GM19025 (cell line): Measurements from ENCODE around the gene CELF4.

Experiments used
- ATAC-seq: cut with Tn5 transposase; IDR thresholded peaks from one replicate; pipeline ENCODE4 v1.9.1; 2021; ENCODE audit warnings: mild to moderate bottlenecking, low read depth, moderate library complexity; ENCODE audit not compliant: unreplicated experiment

CELF4 gene

DNA sequence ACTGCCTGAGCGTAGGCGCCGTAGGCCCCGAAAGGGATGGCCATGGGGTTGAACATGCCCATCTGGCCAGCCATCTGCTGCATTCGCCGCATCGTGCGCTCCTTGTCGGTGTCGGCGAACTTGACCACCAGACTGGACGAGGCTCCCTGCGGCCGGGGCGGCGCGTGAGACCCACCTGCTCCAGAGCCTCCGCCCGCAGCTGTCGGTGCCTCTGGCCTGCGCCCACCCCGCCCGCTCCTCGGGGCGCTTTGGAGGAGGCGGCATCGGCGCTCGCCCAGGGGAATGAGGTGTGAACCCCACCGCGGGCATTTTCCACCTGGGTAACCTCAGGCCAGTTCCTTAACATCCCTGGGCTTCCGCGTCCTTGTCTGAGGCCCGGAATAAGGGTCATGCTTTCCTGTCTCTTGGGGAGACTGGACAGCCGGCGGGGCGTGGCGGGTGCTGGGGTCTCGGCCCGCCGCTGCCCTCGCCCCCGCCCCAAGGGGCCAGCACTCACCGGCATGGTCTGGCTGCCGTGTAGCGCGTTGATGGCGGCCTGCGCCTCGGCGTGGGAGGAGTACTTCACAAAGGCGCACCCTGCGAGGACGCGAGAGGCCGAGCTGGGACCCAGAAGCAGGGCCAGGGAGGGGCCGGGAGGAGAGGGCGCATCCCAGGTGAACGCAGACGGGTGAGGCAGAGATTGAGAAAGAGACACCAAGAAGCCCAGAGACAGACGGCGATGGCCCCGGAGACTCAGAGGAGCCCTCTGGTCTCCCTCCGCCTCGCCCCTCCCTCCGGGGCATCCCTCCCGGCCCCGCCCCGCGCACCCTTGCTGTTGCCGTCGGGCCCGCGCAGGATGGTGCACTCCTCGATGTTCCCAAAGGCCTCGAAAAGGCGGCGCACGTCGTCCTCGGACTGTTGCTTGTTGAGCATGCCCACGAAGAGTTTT lies 291.0 kb downstream of the CELF4 start:
- ATAC-seq: no peak

DNA sequence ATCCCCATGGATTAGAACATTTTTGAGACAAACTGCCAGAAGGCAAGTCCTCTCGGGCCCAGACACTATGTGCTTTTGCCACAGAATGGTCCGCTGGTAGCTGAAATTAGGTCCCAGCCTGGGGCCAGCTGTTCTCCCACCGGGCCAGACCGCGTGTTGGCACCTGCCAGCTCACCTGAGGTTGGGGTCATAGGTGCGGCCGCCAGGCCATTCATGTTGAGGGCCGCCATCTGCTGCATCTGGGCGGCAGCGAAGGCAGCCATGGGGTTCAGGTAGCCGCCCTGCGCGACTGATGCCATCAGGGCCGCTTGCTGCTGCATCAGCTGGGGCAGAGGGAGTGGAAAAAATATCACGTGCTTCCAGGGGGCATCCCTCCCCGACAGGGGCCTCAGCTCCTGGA lies 292.8 kb downstream of the CELF4 start:
- no peak for ATAC-seq

DNA sequence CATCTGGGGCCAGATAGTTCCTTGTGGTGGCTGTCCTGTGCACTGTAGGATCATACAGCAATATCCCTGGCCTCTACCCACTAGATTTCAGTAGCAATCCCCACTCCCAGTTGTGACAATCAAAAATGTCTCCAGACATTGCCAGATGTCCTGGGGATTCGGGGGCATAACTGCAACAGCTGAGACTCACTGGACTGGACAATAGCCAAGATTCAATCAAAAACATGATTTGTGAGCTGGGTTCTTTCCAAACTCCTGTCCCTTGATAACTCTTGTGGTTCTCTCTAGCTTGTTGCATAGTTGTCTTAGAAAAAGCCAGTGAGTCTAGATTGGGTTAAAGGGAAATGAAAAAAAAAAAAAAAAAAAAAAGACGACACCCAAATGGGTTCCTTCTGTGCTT lies 293.4 kb downstream of the CELF4 start:
- no peak for ATAC-seq

DNA sequence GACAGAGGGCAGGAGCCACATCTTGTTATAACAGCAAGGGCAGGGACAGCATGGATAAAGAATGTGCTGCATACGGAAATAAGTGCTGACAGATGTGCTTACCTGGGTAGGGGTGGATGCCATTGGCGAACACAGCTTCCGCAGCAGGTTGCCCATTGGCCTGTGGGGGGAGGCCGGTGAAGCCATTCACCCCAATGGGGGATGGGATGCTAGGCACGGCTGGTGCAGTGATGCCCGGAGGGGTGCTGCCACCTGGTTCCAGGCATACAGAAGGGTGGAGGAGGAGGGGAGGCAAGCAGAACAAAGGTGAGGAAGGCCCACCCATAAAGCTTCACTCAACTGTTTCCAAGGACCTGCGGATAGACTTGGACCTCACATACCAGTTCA lies 294.9 kb downstream of the CELF4 start:
- ATAC-seq: no peak

DNA sequence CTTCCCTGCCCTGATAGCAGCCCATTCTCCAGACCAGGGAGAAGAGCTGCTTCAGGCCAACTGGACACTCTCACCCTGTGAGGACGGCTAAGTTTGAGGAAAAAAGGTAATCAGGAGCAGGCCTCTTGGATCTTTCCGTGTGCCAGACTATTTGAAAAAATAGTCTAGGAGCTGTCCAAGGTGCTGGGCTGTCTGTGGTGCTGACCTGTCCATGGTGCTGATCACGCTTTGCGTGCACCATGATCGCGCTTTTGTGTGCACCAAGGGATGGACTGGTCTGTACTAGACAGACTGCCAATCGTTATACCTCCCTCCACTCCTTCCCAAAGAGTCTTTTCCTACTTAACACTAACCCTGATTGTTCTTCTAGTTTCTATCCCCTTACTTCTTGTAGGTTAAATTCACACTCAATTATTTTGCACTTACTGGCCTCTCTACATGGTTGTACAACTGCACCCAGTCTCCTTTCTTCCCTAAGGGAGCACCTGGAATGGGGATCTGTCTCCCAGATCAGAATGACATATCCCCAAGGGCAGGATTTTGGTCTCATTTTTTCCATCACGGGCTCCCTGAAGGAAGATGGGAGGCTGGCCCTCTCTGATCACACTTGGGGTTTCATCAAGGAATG lies 295.4 kb downstream of the CELF4 start:
- no peak for ATAC-seq

DNA sequence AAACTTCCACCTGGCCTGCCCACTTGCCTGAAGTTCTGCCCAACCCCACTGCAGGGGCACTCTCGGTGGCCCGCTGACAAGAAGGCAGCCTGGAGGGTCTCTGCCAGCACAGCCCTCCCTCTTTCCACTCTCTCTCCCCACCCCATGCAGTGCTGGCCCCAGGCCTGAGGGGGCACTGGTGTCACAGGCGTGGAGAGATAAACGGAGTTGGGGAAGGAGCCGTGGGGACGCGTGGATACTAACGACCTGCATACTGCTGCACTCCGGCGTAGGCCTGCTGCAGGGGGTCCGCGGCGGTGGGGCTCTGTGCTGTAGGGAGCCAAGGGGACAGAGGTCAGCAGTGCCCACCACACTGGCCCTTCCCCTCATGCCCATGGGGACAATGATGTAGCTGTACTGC lies 299.3 kb downstream of the CELF4 start:
- ATAC-seq: no peak

DNA sequence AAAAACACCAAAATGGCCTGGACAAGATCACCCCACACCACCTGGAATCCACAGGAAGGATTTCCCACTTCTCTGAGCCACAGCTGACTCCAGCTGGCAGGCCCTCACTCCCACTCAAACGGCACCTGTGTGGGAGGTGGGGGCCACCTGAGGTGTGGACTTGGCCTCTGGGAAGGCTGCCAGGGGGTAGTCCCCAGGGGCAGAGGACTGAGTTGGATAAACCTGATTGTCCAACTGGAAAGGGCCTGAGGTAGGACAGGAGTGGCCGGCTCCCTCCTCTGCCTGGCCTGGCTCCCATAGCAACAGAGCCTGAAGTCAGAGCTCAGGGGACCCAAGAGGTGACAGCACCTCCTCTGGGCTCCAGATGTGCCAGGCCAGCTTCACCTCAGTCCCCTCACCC lies 300.2 kb downstream of the CELF4 start:
- no peak for ATAC-seq

DNA sequence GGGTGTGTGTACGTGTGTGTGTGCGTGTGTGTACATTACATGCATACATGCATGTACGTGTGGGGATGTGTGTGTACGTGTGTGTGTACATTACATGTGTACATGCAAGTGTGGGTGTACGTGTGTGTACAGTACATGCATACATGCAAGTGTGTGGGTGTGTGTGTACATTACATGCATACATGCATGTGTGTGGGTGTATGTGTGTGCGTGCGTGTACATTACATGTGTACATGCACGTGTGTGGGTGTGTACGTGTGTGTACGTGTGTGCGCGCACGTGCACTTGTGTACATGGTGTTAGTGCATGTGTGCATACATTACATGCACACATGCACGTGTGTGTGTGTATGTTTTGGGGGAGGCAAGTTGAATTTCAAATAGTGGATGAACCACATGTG lies 300.6 kb downstream of the CELF4 start:
- no peak for ATAC-seq

DNA sequence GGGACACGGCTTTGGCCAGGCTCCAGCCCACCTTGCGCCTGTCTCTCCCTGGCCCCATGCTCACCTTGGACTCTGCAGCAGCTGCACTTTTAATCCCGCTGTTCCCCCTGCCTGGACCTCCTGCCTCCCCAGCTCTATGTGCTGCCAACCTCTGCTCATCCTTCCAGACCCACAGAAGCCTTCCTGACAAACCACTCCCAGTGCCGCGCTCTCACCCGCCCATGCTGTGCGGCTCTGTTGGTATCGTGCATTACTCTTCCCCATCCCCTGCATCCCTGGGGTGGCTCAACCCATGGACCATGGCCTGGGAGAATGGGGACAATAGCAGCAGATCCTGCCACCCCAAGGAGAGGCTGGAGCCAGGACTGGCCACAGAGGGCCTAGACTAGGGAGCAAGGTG lies 303.6 kb downstream of the CELF4 start:
- no peak for ATAC-seq

DNA sequence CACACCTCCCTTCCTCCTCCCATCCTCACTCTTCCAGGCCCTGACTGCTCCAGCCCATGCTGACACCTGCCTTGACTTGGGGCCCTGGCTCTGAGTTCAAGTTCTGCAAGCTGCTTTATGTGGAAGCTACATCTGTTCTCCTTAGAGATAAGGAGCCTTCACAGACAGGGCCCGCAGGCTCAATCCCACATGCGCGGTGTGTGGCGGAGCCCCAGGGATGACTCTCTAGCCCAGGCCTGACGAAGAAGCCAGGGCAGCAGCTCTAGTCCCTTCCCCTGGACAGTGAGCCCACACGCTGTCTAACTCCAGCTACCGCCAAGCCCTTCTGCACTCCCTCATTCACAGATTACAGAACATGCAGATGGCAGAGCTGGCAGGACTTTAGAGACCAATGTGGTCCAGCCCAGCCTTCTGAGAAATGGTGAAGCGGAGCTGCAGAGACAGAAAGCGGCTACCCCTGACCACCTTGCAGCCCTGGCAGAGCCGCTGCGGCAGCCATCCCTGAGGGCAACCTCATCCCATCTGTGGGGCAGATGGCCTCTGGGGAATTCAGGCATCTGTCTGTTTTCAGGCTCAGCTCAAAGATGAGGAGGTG lies 304.3 kb downstream of the CELF4 start:
- no peak for ATAC-seq

DNA sequence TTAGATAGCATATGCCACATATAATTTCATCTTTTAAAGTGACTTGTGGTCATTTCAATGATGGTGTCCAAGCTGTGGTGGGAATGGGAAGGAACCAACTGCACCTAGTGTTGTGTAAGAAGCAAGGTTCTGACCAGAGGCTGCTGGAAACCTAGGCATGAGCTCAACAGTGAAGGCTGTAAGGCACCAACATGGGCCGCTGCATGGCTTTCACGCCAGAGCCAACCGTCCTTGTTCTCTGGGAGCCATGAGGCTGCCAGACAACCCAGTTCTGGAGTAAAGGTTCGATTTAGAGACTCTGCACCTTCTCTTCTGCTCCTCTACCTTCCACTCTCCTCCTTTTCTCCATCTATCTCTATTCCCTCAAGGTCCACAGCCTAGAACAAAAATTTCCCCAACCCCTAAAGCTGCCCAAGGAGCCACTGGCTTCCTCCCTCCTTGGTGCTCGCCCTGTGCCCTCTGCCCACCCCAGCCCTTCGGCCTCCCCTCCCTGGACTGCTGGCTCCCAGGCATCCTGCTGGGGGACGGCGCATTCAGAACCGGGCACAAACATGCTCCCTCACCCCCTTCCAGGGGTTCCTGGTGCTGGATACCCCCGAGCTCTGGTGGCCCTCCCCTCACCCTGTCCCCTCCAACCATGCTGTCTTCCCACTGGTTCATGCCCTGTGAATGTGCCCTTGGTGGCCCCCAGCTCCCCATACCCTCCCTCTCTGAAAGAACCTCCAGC lies 305.1 kb downstream of the CELF4 start:
- no peak for ATAC-seq

DNA sequence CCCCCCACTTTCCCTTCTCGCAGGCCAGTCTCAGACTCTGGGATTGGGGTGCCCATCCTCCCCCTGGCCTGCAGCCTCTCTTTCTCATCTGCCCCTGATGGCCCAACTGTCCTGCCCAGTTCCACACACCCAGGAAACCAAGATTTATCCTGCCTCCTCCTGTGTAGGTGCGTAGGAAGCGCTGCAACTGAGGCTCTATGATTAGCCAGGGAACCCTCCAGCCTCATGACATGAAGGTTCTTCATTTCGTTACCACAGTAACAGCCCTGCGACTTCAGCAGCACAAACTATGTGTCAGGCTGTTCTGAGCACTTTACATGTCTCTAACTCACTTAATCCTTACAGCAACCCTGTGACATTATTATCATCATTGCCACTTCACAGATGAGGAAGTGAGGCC lies 305.9 kb downstream of the CELF4 start:
- ATAC-seq: no peak

DNA sequence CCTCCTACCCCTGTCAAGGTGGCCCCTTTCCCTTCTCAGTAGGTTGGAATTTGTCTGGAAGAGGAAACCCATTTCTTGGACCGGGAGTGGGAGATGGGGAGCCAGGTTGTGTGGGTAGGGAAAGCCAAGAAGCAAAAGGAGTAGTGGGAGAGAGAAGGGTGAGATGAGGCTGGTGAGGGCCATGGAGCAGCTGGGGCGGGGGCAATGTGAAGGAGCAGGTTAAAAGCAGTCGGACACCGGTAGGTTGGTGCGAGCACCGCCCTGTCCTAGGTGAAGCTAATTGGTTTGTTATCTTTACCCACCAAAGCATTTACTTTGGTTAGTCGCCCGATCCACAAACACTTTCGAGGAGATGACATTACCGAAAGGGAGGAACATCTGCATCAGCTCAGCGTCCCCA lies 306.8 kb downstream of the CELF4 start:
- ATAC-seq: no peak

DNA sequence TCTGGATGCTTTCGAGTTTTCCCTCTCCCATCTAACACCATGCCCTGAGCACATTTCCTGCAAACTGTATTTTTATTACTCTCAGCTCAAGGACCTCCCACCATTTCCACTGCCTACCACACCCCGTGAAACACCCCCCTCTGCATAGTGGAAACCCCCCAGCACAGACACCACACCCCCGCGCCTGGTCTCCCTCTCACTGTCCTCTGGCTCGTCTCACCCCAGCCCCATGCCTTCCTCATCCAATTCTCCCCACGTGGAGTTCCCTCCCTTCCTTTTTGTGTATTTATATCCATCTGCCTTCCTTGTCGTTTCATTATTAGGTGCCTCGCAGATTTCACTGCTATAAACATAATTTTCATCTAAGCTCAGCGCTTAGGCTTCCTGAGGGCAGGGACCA lies 307.5 kb downstream of the CELF4 start:
- ATAC-seq: no peak

DNA sequence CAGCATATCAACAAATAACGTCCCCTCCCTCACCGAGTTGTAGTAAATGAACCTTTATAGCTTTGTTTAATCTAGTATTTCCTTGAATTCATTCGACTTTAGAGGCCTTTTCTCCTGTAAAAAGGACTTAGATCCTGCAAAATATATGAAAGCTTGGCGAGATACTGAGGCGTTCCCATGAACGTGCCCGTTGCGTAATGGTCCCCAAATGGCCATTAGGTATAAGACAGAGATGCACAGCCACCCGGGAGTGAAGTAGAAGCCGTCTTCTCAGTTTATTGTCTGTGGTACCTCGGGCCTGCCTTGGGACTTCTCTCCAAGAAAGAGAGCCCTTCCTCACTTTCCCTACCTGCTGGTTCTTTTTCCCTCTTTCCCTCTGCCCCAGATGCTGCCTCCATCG lies 310.6 kb downstream of the CELF4 start:
- ATAC-seq: no peak

DNA sequence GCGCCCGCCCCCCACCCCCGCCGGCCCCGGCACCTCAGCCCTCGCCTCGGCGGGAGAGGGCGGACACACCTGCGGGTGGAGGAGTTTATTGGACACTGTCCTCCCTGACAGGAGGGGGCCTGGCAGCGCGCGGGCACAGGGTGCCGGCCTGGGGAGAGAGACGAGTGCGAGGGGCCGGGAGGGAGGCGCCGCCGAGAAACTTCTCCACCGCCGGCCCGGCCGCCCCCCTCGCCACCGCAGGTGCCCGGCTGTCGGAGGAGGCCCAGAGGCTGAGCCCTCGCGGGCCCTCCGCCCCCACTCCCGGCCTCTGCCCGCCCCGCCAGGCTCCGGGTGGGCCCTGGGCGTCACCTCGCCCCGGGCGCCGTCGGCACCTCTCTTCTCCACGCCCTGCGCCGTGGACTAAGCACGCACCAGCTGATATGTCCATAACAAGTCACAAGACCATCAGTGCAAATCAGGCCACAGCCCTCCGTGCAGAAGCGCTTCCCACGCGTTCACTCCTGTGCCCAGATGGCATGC lies 311.3 kb downstream of the CELF4 start:
- ATAC-seq: peak; percentile 13

DNA sequence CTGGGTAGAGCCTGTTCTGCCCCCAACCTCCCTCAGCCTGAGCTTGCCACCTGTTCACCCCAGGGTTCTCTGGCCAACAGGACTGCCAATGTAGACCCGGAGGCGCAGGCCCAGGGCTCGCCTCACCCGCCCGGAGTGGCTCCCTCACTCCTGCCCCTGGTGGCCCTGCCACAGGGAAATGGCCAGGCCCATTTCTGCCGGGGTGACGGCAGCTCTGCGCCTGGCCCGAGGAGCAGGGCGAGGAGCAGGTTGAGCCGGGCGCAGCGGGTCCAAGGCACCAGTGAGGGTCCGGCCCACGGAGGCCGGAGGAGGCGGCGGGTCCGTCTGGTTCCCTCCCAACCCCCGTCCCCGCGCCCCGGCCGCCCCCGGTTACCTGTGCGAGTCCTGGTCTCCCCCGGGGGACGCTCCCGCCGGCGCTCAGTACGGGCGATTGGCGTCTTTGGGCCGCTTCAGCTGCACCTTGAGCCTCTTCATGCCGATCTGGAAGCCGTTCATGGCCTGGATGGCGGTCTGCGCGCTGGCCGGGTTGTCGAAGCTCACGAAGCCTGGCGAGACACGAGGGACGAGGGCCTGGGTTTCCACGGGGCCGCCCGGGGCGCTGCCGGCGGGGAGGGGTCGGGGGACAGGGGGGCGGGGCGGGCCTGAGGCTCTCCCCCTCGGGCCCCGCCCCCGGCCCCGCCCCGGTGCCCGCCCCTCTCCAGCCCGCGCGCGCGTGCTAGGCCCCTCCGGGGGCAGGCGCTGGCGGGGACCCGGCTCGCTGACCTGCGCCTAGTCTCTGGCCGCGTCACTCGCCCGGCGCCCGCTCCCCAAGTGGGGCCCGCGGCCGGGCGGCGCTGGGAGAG lies 312.0 kb downstream of the CELF4 start:
- peak; percentile 39 for ATAC-seq

DNA sequence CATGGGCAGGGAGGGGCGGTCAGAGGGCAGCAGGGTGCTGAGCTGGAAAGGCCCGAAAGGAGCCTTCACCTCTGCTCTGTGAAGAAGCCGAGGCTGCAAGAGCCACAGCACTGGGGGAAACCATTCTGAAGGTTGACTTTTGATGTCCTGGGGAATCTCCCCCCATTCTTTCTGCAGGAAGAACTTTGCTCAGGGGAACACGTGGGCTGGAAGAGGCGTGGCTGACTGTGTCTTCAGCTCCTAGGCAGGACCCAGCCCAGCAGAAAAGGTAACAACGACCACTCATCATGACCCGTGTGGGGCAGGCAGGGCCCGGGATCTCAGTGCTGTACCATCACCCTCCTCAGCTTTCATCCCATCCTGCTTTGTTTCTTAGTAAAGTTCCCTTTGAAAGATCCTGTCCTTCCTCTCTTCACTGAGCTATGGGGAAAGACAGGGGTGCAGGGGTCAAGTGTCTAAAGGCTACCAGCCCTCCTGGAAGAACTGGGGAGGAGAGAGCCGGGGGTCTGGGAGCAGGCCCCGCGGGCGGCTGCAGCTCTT lies 312.7 kb downstream of the CELF4 start:
- ATAC-seq: no peak

DNA sequence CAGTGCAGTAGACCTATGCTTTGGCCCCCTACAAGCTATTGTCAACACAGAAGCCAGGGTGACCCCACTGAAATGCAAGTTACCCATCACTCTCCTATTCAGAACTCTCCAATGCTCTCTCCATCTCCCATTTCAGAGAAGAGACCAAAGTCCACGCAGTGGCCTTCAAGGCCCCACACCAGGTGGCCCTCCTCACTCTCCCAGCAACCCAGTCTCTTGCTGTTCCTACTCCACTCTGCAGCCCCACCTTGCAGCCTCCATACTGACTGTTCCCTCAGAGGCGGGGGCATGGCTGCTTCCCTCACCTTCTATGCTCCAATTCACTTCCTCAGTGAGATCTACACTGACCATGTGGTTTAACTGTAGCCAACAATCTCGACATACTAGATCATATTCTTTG lies 313.3 kb downstream of the CELF4 start:
- ATAC-seq: no peak

DNA sequence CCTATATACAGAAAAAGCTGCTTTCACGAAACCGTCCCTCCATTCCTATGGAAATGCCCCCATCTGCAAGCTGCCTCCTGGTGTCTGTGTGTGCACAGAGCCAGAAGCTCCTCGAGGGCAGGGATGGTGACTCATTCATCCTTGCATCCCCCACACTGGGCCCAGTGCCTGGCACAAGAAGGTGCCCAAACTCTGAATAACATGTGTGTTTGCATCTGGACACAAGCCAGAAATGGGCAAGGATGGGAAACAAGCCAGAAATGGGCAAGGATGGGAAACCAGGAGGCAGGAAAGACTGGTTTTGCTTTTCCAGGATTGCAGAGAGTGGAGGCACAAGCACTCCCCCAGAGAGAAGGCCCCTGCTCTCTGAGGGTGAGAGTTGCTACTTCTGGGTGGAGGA lies 313.9 kb downstream of the CELF4 start:
- ATAC-seq: no peak
